Measurements from ENCODE around the gene MDFI.

- no peak for TF ChIP-seq POLR2AphosphoS5 (IDR thresholded peaks at IDR 0.05)
- TF ChIP-seq EP300 (conservative IDR thresholded peaks at IDR 0.05; ENCODE audit: poor library complexity, severe bottlenecking), result no peak
- TF ChIP-seq REST (IDR thresholded peaks at IDR 0.05; ENCODE audit: borderline replicate concordance), result no peak
- no peak for TF ChIP-seq EZH2 (IDR thresholded peaks at IDR 0.05; ENCODE audit: borderline replicate concordance, insufficient read depth, low read length, poor library complexity, severe bottlenecking)
- no peak for TF ChIP-seq CTCF (IDR thresholded peaks at IDR 0.05; ENCODE audit: poor library complexity, severe bottlenecking)
- no peak for TF ChIP-seq RAD21 (conservative IDR thresholded peaks at IDR 0.05)
- TF ChIP-seq MXI1 (conservative IDR thresholded peaks at IDR 0.05; ENCODE audit: poor library complexity, severe bottlenecking), result no peak
- no peak for TF ChIP-seq TAF1 (IDR thresholded peaks at IDR 0.05; ENCODE audit: low read depth)
Measured at GRCh38 chr6:41654151-41654697, 16.0 kb downstream of the MDFI start.

All from neural cell (in vitro differentiated cells).